ENCODE data around the gene SCYGR3.

GRCh38 chr2:227597998-227598397 is 16.6 kb downstream of the SCYGR3 start:
- TF ChIP-seq CTCF (IDR thresholded peaks at IDR 0.05) = no peak
- no peak for TF ChIP-seq POLR2A (IDR thresholded peaks at IDR 0.05)
- TF ChIP-seq EP300 (IDR thresholded peaks at IDR 0.05) = no peak

Measured in upper lobe of left lung (tissue), 4 donors.